ENCODE results near the gene ALX4.

GRCh38 chr11:44261800-44262591 is 47.9 kb downstream of the ALX4 start:
- TF ChIP-seq, protein P1, sequence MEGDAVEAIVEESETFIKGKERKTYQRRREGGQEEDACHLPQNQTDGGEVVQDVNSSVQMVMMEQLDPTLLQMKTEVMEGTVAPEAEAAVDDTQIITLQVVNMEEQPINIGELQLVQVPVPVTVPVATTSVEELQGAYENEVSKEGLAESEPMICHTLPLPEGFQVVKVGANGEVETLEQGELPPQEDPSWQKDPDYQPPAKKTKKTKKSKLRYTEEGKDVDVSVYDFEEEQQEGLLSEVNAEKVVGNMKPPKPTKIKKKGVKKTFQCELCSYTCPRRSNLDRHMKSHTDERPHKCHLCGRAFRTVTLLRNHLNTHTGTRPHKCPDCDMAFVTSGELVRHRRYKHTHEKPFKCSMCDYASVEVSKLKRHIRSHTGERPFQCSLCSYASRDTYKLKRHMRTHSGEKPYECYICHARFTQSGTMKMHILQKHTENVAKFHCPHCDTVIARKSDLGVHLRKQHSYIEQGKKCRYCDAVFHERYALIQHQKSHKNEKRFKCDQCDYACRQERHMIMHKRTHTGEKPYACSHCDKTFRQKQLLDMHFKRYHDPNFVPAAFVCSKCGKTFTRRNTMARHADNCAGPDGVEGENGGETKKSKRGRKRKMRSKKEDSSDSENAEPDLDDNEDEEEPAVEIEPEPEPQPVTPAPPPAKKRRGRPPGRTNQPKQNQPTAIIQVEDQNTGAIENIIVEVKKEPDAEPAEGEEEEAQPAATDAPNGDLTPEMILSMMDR (conservative IDR thresholded peaks at IDR 0.05; ENCODE audit: low read length) = no peak
- no peak for TF ChIP-seq EZH2phosphoT487 (IDR thresholded peaks at IDR 0.05; ENCODE audit: borderline replicate concordance)

All from Loucy (cell line).